DMS153 treated with DMSO at 0.1 percent for 48 hours (cell line): Measurements from ENCODE around the gene B3GNT8.
A peak's percentile ranks its signal among the peaks of the same experiment; 100 is the strongest.
"Not testable (repeated sequence)": the region's sequence is repeated elsewhere in the genome, so short reads cannot be mapped to it uniquely, and the experiment has no call there.

Source experiments
- DNase-seq: peaks from one replicate; lab custom pipeline; 2025; ENCODE audit not compliant: unreplicated experiment; lab: John Stamatoyannopoulos, UW

B3GNT8 gene, protein sequence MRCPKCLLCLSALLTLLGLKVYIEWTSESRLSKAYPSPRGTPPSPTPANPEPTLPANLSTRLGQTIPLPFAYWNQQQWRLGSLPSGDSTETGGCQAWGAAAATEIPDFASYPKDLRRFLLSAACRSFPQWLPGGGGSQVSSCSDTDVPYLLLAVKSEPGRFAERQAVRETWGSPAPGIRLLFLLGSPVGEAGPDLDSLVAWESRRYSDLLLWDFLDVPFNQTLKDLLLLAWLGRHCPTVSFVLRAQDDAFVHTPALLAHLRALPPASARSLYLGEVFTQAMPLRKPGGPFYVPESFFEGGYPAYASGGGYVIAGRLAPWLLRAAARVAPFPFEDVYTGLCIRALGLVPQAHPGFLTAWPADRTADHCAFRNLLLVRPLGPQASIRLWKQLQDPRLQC

DNA sequence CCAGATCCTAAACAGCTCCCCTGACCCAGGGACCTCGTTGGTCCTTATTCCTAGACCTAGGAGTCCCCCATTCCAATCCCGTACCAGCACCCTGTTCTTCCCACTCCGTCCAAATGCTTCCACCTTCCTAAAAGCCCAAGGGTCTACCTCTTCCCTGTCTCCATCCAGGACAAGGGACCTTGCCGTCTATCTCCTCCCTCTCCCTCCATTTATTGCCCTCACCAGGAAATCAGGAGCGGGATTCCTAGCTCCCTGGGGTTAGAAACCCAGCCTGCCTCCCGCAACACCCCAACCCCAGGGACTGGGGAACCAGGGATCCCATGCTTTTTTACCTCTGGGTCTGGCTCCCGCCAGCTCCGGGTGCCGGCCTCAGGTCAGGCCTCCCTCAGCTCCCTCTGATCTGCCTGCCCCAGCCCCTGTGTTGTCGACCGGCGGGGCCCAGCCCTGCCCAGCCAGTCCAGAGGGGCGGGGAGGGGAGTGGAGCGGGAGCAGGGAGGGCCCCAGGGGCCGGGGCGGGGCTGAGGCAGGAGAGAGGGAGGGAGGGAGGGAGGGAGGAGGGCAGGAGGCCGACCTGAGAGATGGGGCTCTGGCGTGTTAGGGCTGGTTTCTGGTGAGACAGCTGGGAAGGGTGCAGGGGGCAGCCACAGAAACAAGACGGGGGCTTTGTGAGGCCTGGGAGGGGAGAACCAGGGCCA lies at the start of gene B3GNT8:
Gene B3GNT8 (minus strand): TSS at position 423 of the 695 bp plus-strand sequence. CDS start 596 bp downstream, outside the sequence.
- peak; percentile 59 for DNase-seq

DNA sequence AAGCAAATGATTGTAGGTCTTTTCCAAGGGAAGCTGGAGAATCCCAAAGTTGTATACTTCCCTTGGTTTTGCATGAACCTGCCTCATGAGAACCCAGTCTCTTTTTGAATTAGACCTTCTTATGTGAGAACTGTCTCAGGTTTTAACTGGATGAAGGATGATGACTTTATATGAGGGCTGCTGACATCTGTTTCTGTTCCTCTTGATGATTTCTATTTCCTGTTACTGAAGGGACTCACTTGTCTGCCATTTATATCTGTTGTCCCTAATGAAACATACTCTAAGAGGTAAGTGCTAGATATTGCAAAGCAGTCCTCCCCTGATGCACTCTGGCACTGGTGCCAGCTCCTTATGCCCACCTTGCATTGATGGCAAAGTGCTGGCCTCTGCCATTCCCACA lies 49.4 kb upstream of the B3GNT8 start:
- DNase-seq, result no peak

DNA sequence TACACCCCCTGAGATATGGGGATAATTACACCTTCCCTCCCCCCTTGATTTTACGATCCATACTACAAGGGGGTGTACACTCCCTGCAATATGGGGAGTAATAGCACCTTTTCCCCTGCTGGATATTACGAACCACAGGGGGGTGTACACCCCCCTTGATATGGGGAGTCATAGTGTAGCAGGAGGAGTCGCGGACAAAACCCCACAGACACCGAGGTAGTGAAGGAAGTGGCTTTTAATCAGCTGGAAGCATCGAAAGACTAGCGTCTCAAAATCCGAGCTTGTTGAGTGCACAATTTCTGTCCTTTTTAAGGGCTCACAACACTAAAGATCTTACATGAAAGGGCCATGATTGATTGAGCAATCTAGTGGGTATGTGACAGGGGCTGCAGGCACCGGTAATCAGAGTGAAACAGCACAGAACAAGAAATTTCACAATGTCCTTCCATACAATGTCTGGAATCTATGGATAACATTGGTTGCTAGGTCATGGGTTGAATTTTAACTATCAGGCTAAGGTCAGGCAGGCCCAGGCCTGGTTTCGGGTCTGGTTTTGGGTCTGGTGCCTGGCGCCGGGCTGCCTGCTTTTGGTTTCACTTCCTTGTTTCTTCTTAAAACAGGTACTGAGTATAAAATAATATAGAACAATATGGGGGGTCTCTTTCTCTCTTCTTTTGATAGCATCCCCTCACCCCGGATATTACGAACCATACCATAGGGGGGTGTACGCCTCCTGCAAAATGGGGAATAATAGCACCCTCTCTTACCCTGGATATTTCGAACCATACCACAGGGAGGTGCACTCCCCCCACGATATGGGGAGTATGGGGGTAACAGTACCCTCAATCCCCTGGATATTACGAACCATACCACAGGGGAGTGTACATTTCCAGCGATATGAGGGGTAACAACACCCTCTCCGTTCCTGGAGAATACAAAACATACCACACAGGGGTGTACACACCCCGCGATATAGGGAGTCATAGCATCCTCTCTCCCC lies 36.4 kb upstream of the B3GNT8 start:
- DNase-seq, result not testable (repeated sequence)

DNA sequence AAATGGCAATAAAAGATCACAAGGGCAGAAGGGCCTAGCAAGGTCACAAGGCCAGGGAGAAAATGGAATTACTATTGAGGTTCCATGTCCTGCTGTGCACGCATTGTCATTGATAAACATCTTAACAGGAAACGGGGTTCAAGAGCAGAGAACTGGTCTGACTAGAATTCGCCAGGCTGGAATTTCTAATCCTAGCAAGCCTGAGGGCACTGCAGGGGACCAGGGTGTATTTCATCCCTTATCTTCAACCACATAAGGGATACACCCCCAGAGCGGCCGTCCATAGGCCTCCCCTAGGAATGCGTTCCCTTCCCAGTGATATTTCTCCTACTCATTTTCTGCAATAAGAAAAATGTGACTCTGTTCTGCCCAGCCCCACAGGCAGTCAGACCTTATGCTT lies 35.3 kb upstream of the B3GNT8 start:
- no peak for DNase-seq

DNA sequence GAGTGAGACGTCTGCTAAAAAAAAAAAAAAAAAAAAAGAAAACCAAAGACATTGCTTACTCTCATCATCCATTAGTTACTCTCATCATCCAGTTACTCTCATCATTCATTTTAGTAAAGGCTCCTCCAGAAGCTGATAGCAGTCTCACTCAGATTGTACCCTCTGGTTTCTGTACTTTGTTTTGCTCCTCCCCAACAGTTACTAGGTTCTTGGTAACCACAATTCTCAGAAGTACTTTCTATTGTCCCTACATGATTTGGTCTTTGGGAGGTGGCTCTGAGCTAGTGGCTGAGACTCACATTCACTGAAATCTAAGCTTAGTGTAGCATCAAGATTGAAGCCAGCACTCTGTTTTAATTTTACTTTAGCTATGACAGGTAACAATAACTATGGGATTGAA lies 30.1 kb upstream of the B3GNT8 start:
- no peak for DNase-seq

DNA sequence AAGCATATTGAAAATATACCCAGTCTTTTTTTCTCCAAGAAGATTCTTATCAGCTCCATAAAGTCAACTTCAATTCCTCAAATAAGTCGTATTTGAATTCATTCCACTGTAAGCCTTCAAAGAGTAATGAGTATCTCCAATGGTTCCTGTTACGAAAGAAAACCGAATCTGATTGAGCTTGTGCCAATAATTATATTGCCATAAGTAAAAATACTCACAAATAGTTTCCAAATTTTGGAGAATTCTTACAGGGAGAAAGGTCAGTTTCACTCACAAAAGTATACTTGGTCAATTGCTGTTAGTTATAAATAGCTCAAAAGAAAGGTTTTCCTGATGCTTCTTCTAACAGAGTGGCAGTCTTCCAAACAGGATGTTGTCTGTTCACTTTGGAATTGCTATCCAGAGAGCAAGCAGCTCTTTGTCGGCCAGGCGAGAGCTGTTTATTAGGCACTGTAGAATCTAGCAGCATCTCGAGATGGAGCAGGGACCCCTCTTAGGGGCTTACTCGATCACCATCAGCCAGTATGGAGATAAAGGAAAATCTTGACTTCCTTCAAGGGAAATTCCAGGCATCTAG lies 29.3 kb upstream of the B3GNT8 start:
- DNase-seq, result no peak

DNA sequence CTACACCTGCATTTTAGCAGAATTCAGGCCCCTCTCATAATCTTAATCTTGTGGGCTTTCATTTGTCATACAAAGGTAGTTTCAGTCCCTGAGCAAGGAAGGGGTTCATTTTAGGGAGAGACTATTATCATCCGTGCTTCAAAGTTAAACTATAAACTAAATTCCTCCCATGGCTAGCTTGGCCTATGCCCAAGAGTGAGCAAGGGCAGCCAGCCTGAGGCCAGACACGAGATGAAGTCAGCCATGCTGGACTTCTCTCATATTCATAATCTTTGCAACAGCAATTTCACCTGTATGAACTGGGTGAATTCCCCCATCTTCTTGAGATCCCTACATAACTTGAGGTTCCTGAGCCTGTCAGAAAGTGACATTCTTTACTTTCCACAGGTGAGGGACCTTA lies 28.8 kb upstream of the B3GNT8 start:
- no peak for DNase-seq

DNA sequence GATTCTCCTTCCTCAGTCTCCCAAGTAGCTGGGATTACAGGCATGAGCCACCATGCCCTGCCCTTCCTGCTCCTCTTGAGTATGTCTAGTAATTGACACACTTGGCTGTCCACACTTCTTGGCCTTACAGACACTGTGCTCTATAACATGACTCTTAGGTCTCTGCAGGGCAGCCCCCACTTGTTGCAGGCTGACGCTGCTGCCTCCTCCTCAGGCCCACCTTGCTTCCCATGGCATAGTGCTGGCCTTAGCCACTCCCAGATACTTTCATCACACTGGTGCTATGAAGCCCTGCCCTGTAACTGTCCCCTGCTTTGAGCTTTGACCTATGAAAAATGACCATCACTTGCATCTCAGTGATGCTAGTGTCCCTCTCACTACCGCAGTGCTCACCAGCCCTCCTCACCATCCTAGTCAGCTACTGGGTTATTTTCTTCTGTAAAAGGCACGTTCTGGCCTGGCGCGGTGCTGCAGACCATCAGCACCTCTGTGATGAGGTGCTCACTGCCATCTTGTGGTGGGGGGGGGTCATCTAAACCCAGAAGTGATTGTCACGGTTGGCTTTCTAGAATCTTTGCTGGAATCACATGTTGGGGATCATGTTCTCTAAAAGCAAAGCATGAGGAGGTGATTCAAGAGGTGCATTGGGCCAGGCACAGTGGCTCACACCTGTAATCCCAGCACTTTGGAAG lies 25.6 kb upstream of the B3GNT8 start:
- DNase-seq, result no peak

DNA sequence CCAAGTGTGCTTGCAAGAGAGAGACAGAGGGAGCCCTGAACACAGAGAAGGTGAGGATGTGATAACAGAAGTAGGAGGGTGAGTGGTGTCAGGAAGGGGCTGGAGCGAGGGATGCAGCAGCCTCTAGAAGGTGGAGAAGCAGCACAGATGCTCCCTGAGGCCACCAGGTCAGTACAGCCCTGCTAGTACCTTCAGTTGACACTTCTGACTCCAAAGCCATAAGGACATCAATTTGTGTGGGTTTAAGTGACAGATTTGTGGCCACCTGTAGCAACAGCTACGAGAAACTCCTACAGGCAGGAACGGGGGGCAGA lies 22.6 kb upstream of the B3GNT8 start:
- DNase-seq, result no peak

DNA sequence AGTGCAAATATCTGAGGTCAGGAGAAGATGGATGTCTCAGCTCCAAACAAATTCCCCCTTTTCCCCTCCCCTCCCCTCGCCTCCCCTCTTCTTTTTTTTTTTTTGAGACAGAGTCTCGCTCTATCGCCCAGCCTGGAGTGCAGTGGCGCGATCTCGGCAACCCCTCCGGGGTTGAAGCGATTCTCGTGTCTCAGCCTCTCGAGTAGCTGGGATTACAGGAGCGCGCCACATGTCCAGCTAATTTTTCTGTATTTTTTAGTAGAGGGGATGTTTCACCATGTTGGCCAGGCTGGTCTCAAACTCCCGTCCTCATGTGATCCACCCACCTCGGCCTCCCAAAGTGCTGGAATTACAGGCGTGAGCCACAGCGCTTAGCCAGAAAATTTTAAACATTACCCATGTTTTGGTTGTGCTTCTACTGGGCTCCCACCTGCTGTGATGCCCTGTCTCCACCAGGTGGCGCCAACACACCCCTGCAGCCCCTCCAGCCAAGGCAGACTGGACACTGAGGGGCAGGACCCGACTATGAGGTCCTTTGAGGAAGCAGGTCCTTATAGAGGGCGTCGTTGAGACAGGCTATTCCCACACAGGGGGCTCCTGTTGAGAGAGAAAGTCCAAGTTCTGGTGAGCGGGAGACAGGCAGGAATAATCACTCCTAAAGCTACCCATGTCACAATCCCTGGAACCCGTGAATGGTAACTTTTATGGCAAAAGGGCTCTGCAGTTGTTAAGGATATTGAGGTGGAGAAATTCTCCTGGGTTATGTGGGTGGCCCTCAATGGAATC lies 22.1 kb upstream of the B3GNT8 start:
- peak; percentile 43 for DNase-seq

DNA sequence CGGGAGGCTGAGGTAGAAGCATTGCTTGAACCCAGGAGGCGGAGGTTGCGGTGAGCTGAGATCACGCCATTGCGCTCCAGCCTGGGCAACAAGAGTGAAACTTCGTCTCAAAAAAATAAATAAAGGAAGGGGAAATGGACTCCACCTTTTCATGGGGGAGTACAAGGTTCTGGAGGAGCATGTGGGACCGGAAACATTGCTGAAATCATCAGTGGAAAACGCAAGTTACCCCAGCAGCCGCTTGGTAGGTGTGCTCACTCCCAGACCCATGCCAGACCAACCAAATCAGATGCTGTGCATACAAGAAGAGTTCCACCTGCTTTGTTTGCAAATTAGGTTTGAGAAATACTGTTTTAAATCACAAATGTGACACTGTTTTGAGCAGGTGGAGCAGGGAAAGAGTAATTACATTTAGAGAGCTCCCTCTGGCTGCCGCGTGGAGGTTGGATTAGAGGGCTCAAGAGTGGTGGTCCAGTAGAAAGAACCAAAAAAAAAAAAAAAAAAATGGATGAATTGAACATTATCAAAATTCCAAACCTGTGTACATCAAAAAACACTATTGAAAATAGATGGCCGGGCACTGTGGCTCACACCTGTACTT lies 20.7 kb upstream of the B3GNT8 start:
- DNase-seq, result no peak

DNA sequence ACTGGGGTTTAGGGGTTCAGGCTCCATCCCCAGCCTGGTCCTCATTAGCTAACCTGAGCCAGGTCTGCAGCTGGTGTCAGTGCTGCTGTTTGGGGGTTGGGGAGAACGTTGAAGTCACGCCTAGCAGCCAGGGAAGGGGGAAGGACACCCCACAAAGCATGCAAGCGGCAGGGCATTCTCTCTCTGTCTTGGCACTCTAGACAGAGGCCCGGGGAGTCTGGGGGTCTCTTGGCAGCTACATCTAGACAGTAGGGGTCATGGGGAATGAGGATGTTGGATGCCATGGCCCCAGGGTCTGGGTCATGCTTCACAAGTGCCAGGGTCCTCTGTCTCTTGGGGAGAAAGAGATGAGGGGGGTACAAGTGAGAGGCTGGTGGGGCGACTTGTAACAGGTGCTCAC lies 18.4 kb upstream of the B3GNT8 start:
- no peak for DNase-seq

DNA sequence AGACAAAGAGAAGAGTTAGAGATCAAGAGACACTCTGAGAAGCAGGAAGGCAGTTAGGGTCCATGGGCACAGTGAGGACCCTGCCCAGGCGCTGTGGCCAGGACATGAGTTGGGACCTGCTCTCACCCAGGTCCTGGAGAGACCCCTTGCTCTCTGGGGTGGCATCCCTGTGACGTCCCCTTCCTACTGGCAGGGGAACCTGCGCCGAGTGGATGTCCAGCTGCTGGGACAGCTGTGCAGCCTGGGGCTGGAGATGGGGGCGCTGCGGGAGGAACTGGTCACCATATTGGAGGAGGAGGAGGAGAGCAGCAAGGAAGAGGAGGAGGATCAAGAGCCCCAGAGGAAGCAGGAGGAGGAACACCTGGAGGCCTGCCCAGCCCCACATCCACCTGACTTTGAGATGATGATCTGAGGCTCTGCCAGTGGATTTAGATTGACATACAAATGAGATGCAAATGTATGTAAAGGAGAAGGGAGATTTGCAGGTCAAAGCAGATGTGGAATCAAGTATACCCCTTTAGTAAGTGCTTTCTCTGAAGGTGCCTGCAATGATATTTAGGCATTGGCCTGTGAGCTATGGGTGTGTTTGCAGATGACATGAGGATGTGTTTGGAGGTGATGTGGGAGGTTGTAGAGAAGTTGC lies 16.8 kb upstream of the B3GNT8 start:
- DNase-seq, result no peak

DNA sequence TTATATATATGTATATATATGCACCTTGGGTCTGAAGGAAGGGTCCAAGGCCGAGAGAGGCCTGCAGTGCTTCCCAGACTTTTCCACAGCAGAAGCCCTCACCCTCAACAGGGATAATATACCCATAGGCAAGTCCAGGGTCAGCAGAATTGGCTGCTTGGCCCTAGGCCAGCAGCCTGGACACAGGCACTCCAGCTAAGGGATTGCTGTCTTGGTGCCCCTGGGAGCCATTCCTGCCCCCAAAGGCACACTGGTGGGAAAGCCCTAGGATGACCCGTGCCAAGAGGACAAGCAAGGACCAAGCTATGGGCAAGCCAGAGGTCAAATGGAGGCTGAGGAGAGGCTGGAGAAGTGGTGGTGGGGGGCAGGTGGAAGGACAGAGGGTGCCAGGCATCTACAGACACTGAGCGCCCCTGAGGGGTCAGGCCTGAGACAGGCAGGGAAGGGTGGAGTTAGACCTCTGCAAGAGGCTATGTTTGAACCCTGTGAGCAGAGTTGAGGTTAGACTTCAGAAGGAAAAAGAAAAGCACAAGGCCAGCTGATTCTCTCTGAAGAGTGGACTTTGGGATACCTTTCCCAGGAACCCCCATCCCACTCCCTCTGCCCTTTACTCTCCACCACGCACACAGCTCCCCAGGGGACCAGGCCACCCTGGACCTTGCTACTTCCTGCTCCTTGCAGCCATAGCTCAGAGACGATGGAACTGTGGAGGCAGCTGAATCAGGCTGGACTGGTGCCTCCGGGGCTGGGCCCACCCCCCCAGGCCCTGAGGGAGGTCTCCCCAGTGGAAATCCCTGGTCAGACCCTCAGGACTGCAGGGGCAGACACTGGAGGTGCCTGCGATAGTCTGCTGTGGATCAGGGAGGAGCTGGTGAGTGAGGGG lies 15.5 kb upstream of the B3GNT8 start, which contains the start of gene ERICH4:
Gene ERICH4 (plus strand): TSS at position 684 of the 883 bp plus-strand sequence. CDS start 14 bp downstream, at position 698.
- no peak for DNase-seq

DNA sequence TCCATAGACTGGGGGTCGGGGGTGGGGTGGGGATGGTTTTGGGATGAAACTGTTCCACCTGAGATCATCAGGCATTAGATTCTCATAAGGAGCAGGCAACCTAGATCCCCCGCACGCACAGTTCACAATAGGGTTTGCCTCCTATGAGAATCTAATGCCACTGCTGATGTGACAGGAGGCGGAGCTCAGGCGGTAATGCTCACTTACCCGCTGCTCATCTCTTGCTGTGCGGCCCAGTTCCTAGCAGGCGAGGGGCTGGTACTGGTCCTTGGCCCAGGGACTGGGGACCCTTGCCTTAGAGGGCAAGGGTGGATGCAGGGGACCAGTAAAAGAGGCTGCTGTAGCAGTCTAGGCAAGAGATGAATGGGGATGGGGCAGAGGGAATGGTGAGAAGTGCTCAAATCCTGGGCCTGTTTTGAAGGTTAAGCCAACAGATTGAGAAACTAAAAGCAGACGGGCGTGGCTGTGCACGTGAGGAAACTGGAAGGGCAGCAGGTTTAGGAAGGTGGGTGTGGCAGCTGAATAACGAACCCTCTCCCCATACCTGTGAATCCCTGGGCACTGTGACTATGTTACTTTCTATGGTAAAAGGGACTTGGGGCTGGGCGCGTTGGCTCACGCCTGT lies 14.3 kb upstream of the B3GNT8 start:
- no peak for DNase-seq

DNA sequence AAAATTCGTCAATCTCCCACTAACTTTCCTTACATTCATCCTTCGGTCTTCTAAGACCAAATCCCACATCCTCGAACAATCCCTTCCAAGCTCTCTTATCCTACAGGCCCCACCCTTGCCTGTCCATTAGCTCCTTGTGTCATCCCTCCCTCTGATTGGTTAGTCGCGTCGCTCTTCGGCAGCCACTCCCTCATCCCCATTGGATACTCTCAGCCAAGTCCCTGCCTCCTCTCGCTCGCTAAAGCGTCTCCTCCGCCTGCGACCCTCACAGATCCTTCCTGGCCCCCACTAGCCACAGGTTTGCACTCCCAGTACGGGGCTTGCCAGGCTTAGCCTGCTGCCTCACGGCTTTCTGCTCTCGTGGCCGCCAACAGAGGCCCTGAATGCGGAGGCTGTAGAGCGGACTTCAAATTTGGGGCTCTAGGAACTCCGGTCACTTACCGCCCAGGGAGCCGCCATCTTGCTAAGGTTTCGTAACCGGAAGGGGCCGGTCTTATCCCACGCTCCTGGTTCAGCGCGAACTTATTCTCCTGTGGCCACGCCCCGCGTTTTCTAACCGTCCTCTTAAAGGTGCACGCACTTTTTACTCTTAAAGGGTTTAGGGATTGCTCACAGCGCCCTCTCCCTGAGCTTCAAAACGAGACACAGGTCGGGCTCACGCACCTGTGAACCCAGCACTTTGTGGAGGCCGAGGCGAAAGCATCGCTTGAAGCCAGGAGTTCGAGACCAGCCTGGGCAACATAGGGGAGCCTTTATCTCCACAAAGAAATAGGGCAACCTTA lies 12.5 kb upstream of the B3GNT8 start, which contains the start of gene DMAC2:
Gene DMAC2 (minus strand): TSS at position 472 of the 782 bp plus-strand sequence. CDS start 13 bp downstream, at position 459.
- peak; percentile 98 for DNase-seq
